Measurements from ENCODE around the gene RDX.

RDX gene

DNA sequence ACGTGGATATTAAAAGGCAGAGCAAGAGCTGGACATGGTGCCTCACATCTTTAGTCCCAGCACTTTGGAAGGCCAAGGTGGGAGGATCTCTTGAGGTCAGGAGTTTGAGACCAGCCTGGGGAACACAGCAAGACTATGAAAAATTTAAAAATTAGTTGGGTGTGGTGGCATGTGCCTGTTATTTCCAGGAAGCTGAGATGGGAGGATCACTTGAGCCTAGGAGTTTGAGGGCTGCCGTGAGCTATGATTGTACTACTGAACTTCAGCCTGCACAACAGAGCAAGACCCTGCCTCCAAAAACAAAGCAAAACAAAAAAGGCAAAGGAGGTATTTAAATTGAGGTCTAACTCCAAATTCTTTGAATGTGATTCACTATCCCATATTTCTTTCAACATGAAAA is 23.5 kb downstream of the RDX start:
- TF ChIP-seq, protein P1, sequence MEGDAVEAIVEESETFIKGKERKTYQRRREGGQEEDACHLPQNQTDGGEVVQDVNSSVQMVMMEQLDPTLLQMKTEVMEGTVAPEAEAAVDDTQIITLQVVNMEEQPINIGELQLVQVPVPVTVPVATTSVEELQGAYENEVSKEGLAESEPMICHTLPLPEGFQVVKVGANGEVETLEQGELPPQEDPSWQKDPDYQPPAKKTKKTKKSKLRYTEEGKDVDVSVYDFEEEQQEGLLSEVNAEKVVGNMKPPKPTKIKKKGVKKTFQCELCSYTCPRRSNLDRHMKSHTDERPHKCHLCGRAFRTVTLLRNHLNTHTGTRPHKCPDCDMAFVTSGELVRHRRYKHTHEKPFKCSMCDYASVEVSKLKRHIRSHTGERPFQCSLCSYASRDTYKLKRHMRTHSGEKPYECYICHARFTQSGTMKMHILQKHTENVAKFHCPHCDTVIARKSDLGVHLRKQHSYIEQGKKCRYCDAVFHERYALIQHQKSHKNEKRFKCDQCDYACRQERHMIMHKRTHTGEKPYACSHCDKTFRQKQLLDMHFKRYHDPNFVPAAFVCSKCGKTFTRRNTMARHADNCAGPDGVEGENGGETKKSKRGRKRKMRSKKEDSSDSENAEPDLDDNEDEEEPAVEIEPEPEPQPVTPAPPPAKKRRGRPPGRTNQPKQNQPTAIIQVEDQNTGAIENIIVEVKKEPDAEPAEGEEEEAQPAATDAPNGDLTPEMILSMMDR (conservative IDR thresholded peaks at IDR 0.05; ENCODE audit: low read depth, low read length), result no peak
- DNase-seq (ENCODE audit: low read depth), result no peak

DNA sequence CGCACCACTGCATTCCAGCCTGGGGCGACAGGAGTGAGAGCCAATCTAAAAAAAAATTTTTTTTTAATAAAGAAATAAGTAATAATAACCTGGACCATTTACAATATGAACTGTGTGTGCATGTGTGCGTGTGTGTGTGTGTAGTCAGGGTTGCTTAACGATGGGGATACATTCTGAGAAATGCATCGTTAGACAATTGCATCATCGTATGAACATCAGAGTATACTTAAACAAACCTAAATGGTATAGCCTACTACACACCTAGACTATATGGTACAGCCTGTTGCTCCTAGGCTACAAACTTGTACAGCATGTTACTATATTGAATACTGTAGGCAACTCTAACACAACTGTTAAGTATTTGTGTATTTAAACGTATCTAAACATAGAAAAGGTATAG is 26.4 kb downstream of the RDX start:
- H3K4me3 ChIP-seq (ENCODE audit: low read length), result no peak overlapping the region
- DNase-seq (ENCODE audit: low read depth), result no peak
- TF ChIP-seq, protein P1 (conservative IDR thresholded peaks at IDR 0.05; ENCODE audit: low read depth, low read length), result no peak

More for the DNA sequence above, 23.5 kb downstream of the RDX start:
- no peak overlapping the region for H3K4me3 ChIP-seq (ENCODE audit: low read length)

DNA sequence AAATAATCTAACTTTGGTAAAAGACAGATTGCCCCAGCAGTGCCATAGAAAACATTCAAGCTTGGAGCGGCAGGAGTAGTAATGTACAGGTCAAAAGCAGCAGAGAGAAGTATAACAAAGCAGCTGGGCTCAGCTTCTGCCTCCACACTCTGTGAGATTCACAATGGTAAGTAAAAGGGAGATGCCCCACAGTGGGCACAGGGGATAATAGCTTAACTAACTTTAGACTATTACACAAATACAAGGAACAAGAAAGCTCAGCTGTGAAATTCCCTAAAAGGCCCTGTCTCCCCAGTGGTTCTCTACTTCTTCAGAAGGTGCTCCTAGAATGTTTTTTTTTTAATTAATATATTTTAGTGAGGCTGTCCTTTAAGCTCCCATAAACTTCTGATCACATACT is 28.0 kb downstream of the RDX start:
- TF ChIP-seq, protein P1 (conservative IDR thresholded peaks at IDR 0.05; ENCODE audit: low read depth, low read length), result no peak
- H3K4me3 ChIP-seq (ENCODE audit: low read length), result no peak overlapping the region
- DNase-seq (ENCODE audit: low read depth), result no peak

DNA sequence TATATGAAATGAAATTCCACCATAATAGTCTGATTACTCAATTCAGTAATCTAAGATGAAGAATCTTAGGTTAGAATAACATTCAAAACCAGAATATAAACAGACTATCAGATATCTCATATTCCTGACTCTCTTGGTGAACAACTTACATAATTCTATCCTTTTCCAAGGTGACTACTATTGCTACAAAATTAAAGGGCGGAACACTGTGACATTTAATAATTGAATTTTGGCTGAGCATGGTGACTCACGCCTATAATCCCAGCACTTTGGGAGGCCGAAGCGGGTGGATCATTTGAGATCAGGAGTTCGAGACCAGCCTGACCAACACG is 34.4 kb downstream of the RDX start:
- no peak for DNase-seq (ENCODE audit: low read depth)
- no peak overlapping the region for H3K4me3 ChIP-seq (ENCODE audit: low read length)
- TF ChIP-seq, protein P1 (conservative IDR thresholded peaks at IDR 0.05; ENCODE audit: low read depth, low read length), result no peak

DNA sequence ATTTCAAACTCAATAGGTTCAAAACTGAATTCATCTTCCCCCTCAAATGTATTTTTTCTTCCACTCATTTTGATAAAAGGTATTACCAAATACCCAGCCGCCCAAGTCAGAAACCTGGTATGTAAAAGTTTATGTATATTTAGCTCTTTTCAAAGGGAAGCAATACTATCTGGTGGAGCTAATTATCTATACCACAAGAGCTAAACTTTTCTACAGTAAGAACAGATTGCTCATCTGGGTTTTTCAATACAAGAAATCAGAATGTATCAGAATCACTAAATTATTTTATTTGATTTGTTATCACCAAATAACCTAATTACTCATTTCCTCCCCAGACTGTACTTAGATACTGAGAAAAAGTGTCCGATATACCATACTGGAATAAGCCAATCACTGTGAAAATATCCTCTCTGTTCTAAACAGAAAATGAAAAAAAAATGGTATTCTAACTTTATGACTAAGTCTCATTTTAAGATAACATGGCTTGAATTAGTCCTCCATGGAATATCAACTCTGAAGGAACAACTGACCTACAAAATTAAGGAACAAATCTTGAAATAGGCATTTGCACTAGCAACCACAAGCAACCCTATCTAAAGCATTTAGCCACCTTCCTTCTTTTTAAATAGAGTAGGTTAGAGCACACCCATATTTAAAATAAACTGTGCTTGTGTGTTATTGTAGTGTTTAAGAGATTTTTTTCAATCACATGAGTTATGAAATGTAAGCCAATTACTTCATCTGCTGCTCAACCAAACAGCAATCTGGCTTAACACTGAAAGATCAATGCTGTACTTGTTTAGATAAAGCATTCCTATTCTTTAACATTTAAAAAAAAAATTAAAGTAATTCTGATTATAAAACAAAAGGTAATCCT is 35.0 kb downstream of the RDX start:
- TF ChIP-seq, protein P1 (conservative IDR thresholded peaks at IDR 0.05; ENCODE audit: low read depth, low read length), result no peak
- no peak overlapping the region for H3K4me3 ChIP-seq (ENCODE audit: low read length)
- DNase-seq (ENCODE audit: low read depth), result no peak

DNA sequence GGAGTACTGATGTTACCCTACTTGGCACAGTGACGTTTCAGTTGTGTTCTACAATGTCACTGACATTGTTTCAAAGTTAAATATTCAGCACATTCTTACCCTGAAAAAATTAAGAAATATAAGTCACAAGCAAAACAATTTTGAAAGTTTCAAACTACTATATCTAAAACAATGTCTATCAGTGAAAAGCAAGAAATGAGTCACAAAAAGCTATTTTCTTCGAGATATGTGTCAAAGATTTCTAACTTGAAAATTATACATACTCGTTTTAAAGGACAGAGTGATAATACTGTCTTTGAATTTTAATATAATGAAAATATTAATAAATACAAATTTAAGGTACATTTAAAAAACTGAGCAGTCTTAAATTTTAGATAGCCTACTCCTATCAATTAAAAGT is 42.9 kb downstream of the RDX start:
- TF ChIP-seq, protein P1 (conservative IDR thresholded peaks at IDR 0.05; ENCODE audit: low read depth, low read length), result no peak
- no peak overlapping the region for H3K4me3 ChIP-seq (ENCODE audit: low read length)
- DNase-seq (ENCODE audit: low read depth), result no peak

DNA sequence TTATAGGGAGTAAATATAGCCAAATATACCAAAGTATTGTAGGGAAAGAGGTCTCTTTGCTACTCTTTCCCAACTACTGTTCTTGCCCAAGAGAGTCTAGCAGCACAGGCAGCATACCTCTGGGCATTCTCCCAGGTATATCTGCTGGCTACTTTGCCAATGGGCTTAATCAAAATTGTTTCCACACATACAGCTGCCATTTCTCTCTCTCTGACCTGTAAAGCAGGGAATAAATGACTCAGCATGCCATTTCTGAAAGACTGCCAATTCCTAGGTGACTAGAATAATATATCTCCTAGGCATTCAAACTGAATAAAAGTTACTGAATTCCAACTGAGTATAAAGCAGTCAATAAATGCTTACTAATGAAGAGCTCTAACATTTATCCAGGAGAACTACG is 44.6 kb downstream of the RDX start:
- no peak overlapping the region for H3K4me3 ChIP-seq (ENCODE audit: low read length)
- TF ChIP-seq, protein P1 (conservative IDR thresholded peaks at IDR 0.05; ENCODE audit: low read depth, low read length), result no peak
- peak; percentile 77 for DNase-seq (ENCODE audit: low read depth)

Data from retinal pigment epithelial cell (primary cell).